K562 (cell line): ENCODE data around the gene LIPH. TPM values are rescaled to one million over a fixed set of nuclear protein-coding genes. Genes with fewer than 3 reads are reported as not detected.

Experiments
- ATF7 ChIP-seq: fragments of 450-650 bp; IDR thresholded peaks from 2 replicates; pipeline ENCODE4 v1.7.1; 2014; ENCODE audit warnings: mild to moderate bottlenecking, moderate library complexity
- CHD4 ChIP-seq: fragments of 200-600 bp; sonication (generic); IDR thresholded peaks from 3 replicates; pipeline ENCODE4 v1.6.1; 2012; ENCODE audit warnings: low read depth, mild to moderate bottlenecking, mixed read lengths, low read length, inconsistent platforms; ENCODE audit not compliant: insufficient read depth, insufficient replicate concordance, poor library complexity, severe bottlenecking
- ETV1 ChIP-seq: fragments of 450-650 bp; conservative IDR thresholded peaks from 2 replicates; pipeline ENCODE4 v1.6.1; 2016; ENCODE audit warnings: missing genetic modification characterization, control low read depth, low read depth, missing compliant biosample characterization
- HINFP ChIP-seq: fragments of 450-650 bp; conservative IDR thresholded peaks from 2 replicates; pipeline ENCODE4 v1.6.1; 2016; ENCODE audit warnings: missing genetic modification characterization, low read depth, mild to moderate bottlenecking, control low read depth, missing compliant biosample characterization
- SP2 ChIP-seq: IDR thresholded peaks from 2 replicates; pipeline ENCODE4 v1.6.1; 2011; ENCODE audit warnings: mild to moderate bottlenecking, low read depth, low read length, moderate library complexity; ENCODE audit not compliant: poor library complexity, severe bottlenecking; ENCODE audit errors: extremely low read depth
- ZBTB26 ChIP-seq: fragments of 450-650 bp; formaldehyde crosslinking; IDR thresholded peaks from 2 replicates; pipeline ENCODE4 v1.4.0; 2022; ENCODE audit warnings: missing genetic modification characterization
- ZNF140 ChIP-seq: fragments of 250-450 bp; sonication (Bioruptor Pico); IDR thresholded peaks from 2 replicates; pipeline ENCODE4 v1.8.0; 2021; ENCODE audit warnings: moderate library complexity, mild to moderate bottlenecking, inconsistent platforms
- ZNF609 ChIP-seq: sonication (generic); formaldehyde crosslinking; IDR thresholded peaks from 2 replicates; pipeline ENCODE4 v1.8.1; 2023; ENCODE audit warnings: missing genetic modification reagents, mild to moderate bottlenecking, borderline replicate concordance
- polyA plus RNA-seq, 8 experiments: library from polyadenylated mRNA; depleted of rRNA in 4 of 8; stranded (reverse) in 5 of 8; unstranded in 3 of 8; fragments of >200 nt; fragmentation: Nextera tagmentation in 2 of 8; fragmentation: Illumina TruSeq in 1 of 8; extraction: Ambion mirVana in 2 of 8; extraction: Trizol in 1 of 8; gene quantifications; 2 replicates each; pipeline versions ENCODE4 v1.2.1 to v1.2.3, GENCODE V29; 2011 to 2014; ENCODE audit warnings: inconsistent platforms in 1 of 8, missing spikeins in 1 of 8
- total RNA-seq, 7 experiments: library from RNA; depleted of rRNA in 6 of 7; stranded (reverse); fragments of >200 nt in 6 of 7; fragmentation: Illumina TruSeq in 2 of 7; extraction: Trizol in 2 of 7; gene quantifications; 2 replicates each; pipeline versions ENCODE4 v1.2.1 to v1.2.3, GENCODE V29; 2011 to 2021; ENCODE audit warnings: low replicate concordance in 1 of 7

LIPH gene
- total and polyA plus RNA-seq, 9 of the 15 experiments (the other 6 are each of a cell fraction or from before 2014, with no cell fraction given), result 0.73 to 1.8 (median 1.3) TPM

GRCh38 chr3:185552358-185552877, at the start of gene LIPH (continued):
- TF ChIP-seq HINFP (tag) (no peak), ZBTB26 (CRISPR knock-in tag) (no peak), ZNF140 (CRISPR knock-in tag) (no peak), SP2 (no peak), ZNF609 (CRISPR knock-in tag) (no peak), ATF7 (peak; percentile 50), ETV1 (tag) (0 out of 2 replicates have a peak, but pooled peaks have one; percentile 36), CHD4 (no peak)
